Coronary artery (tissue), 2 donors: ENCODE results near the gene LRSAM1.

Source experiments
- DNase-seq: peaks from one replicate; pipeline ENCODE4 v3.0.0-alpha.2; 2017; ENCODE audit warnings: low spot score
- H3K27ac ChIP-seq, 2 donors: fragments of 200-600 bp; sonication (generic); one replicate each; pipeline ENCODE4 v1.5.1; 2016 to 2019
- H3K4me3 ChIP-seq: fragments of 200-600 bp; sonication (generic); 2 replicates; pipeline ENCODE4 v1.5.1; 2016; ENCODE audit warnings: mild to moderate bottlenecking, moderate library complexity
- CTCF ChIP-seq: fragments of 200-600 bp; sonication (generic); IDR thresholded peaks from one replicate; pipeline ENCODE4 v1.5.1; 2019; ENCODE audit warnings: antibody characterized with exemption

Gene LRSAM1

GRCh38 chr9:127479507-127480081, 28.3 kb downstream of the LRSAM1 start:
- no peak overlapping the region for H3K4me3 ChIP-seq
- no peak overlapping the region for H3K27ac ChIP-seq
- DNase-seq = no peak
- no peak for TF ChIP-seq CTCF

GRCh38 chr9:127482662-127483061, 31.4 kb downstream of the LRSAM1 start:
- H3K27ac ChIP-seq = no peak overlapping the region
- TF ChIP-seq CTCF = no peak
- no peak for DNase-seq
- H3K4me3 ChIP-seq = no peak overlapping the region

- Histone ChIP-seq H3K27ac (no peak overlapping the region), H3K4me3 (no peak overlapping the region)
- DNase-seq = no peak
- no peak for TF ChIP-seq CTCF
Observed at GRCh38 chr9:127485995-127486394, 34.7 kb downstream of the LRSAM1 start.

- H3K27ac ChIP-seq = no peak overlapping the region
- TF ChIP-seq CTCF = no peak
- no peak overlapping the region for H3K4me3 ChIP-seq
- DNase-seq = no peak
Observed at GRCh38 chr9:127488946-127489345, 37.6 kb downstream of the LRSAM1 start.

GRCh38 chr9:127489471-127490115, 38.3 kb downstream of the LRSAM1 start:
- no peak for DNase-seq
- TF ChIP-seq CTCF = no peak
- H3K27ac ChIP-seq = no peak overlapping the region
- H3K4me3 ChIP-seq = no peak overlapping the region

- TF ChIP-seq CTCF = no peak
- DNase-seq = no peak
- H3K27ac ChIP-seq = no peak overlapping the region
- no peak overlapping the region for H3K4me3 ChIP-seq
Observed at GRCh38 chr9:127490535-127491230, 39.4 kb downstream of the LRSAM1 start.

GRCh38 chr9:127491516-127491915, 40.2 kb downstream of the LRSAM1 start:
- DNase-seq = no peak
- no peak overlapping the region for H3K27ac ChIP-seq
- no peak for TF ChIP-seq CTCF
- H3K4me3 ChIP-seq = no peak overlapping the region
